HG03469 (cell line): Measurements from ENCODE around the gene ERAP2.
"Not testable (repeated sequence)": the region's sequence is repeated elsewhere in the genome, so short reads cannot be mapped to it uniquely, and the experiment has no call there.

Experiments
- ATAC-seq: cut with Tn5 transposase; IDR thresholded peaks from one replicate; pipeline ENCODE4 v1.9.1; 2021; ENCODE audit warnings: mild to moderate bottlenecking, moderate library complexity, moderate number of reproducible peaks; ENCODE audit not compliant: unreplicated experiment

The ERAP2 gene

DNA sequence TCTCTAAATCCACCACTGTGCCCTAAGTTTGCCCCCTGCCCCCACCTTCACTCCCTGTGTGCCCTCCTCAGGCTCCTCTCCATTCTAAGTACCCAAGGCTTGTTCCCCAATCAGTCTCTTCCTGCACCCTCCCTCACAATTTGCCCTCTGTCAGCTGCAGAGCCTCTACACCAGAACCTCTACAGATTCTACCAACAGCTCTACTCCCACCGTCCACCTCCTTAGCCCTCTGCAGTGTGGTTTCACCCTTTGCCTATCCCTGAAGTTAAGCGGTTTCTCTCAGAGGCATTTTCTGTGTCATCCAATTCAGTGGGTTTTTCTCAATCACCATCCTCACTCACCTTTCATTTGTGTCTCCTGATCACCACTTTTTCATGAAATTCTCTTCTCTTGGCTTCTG lies 13.2 kb upstream of the ERAP2 start:
- ATAC-seq = no peak

DNA sequence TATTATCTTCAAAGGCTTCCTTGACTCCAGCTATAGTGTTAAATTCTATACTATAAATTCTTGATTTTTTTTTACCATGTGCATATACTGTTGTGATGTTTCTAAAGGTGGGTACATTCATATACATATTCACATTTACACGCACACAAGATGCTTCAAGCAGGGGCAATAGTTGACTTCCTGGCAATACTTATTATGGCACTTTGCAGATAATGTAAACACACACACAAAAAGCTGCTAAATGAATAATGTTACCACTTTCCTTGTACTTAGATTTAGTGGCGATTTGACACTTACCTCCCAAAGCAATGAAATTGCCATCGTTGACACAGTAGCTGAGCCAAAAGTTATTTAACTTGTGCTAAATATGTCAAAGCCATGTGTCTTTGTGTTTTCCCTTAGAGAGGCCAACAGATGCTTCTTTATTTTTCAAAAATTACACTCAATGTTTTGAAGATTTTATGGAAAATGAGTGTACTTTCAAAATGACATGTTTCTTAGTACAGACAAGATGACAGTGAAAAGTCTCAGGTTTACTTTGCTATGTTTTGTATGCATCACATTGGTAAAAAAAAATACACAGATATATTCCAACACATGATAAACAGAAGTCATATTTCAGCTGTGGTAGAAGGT lies 12.2 kb upstream of the ERAP2 start:
- ATAC-seq = no peak

DNA sequence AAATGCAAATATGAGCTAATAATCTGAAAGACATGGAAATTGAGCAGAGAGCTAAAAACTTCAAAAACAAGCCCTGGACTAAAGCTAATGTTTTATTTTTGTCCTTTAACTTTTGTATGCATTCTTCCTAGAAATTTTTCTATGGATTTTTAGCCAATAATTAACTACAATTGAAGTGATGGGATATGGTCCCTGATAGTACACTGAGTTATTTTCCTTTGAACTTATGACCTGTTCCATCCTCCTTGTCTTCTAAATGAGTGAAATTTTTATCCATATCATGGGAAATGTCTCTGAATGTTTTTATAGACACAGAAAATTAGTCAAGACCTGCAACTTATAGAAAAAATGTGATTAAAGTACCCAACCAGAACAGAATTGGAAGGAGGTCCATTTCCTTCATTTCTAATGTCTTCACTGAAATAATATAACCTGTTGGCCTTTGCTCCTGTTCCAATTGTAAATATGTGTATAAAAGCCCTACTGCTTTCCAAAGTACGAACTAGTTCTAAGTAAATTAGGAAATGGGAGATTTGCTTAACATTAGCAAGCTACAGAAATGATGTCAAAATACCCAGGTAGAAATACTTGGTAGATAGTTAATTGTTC lies 11.3 kb upstream of the ERAP2 start:
- no peak for ATAC-seq

DNA sequence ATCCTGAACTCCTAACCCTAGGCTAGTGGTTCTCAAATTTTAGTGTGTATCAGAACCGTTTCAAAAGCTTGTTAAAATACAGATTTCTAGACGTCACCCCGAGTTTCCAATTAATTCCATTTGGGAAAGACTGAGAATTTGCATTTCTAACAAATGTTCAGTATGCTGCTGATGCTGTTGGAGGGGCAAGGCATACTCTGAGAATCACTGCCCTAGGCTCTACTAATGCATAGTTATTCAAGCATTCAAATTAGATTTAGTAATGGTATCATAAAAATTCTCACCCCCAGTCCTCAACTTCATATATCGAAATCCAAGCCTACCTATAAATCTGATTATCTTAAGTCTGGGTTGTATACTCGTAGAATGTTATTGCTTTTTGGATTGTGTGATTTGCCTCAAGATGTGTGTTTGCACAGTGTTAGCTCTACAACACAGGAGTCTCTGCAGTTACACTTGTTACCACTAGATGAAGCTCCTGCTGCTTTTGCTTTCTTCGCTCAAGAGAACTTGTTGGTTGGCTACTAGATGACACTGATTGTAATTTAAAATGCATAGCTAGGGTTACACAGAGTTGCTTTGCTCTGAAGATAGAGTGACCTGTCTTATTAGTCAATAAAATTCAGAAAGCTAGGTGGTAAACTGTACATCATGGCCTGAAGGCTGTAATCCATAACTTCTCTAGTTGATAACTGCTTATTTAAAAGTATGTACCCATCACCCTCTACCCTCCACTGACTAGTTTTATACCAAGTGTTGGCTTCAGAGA lies 7.5 kb upstream of the ERAP2 start:
- peak; percentile 77 for ATAC-seq

DNA sequence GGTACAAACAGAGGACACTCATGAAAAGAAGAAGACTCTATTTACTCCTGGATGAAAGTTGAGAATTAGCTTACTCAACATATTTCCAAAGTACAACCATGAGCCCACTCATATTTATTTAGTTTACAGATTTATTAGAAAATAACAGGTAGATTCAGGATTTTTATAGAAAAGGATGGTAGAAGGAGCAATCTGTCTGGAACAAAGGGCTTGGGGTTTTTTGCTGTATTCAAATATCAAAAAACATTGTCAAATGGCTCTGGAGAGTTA lies 7.0 kb upstream of the ERAP2 start:
- no peak for ATAC-seq

DNA sequence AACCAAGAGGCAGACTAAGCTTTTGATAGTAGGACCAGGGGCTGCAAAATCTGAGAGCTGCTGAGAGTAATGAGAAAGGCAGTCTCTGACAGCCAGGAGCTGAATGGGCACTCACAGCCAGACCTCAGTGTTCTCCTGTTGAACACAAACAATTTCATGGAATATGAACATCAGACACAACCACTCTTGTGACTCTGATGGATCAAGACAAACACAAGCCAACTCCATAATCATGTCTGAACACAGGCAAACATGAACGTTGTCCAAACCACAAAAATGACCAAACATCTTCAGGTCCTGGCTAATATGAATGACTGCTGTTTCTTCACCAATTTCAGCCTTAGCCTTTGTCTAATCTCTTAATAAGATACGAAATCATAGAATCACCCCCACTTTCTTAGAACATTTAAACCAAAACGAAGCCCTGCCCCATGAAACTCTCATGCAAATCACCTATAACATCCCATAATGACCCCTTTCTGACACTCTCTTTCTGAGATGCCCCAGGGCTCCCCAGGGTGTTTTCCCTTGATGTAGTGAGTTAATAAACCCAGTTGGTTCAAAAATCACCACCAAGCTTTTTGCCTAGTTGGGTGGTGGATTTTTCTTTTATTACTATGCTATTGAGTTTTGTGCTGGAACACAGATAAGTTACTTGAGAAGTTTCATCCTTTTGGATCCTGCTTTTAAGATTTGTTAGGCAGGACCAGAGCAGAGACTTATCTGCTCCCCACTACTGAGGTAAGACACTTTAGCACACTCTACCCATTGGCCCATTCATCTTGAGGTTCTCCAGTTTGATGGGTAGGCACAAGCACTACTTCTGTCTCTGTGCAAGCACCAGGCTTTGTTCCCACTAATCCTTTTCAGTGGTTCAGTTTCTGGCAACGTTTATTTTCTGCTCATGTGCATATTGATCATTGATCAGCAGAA lies 5.9 kb upstream of the ERAP2 start:
- peak; percentile 67 for ATAC-seq

DNA sequence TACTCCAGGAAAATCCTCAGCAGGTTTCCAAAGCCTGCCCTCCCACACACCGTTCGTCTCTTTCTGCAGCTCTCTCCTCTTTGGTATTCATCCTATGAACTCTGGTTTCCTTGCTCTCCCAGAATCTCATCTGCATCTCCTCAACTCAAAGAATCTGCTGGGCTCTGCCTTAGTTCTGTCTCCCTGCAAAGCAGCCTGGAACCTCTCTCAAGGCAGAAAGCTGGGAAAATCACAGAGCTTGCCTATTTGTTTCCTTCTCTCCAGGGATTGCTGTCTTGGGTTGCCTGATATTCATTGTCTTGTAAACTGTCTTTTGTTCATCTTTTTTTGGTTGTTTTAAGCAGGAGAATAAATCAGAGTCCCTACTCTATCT lies 5.3 kb upstream of the ERAP2 start:
- ATAC-seq = no peak

DNA sequence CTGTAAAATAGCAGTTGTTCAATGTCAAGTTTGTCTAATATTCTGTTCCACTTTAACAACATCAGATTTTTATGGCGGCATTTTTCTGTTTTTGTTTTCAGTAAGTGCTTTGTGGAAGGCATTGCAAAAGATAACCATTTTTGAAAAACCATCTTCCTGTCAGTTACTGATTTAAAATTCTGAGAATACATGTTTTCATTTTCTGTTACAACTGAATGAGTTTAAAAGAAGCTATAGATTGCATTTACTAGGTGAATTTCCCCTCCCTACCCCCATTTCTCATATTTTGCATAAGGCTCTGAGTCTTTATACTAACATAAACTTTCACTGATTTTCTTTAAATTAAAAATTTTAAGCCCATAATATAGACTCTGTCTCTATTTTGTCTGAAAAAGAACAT lies 4.6 kb upstream of the ERAP2 start:
- no peak for ATAC-seq

DNA sequence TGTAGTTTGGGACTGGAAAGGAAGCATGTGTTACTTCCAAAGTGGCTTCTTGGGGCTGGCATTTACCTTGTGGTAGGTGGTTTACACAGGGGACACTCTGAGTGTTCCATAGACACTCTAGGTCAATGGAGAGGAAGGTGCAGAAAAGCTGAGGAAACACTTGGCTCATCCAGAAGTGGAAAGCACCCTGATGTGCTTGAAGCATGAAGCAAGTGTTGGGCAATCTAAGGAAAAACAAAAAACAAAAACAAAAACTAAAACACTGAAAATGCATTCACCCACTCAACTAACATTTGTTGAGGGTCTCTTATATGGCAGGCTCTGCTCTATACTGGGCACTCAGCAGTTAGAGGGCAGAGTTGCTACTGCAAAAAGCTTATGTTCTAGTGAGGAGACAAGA lies 2.9 kb upstream of the ERAP2 start:
- no peak for ATAC-seq

DNA sequence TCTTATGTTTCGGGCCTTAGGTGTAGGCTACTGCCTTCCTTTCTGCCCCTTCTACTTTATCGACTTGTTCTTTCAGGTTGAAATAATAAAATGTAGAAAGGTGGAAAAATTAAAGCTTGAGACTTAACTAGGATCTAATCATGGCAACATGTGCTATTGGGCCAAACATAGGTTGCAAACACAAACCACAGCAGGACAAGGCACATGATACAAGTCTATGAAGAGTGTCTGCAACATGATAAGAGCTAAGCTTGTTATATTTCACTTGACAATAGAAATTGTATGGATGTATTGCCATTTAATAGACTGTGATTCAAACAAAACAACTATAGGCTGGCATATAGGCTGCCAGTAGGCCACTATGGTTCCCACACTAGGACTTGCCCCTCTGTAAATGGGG lies 1.7 kb upstream of the ERAP2 start:
- no peak for ATAC-seq

DNA sequence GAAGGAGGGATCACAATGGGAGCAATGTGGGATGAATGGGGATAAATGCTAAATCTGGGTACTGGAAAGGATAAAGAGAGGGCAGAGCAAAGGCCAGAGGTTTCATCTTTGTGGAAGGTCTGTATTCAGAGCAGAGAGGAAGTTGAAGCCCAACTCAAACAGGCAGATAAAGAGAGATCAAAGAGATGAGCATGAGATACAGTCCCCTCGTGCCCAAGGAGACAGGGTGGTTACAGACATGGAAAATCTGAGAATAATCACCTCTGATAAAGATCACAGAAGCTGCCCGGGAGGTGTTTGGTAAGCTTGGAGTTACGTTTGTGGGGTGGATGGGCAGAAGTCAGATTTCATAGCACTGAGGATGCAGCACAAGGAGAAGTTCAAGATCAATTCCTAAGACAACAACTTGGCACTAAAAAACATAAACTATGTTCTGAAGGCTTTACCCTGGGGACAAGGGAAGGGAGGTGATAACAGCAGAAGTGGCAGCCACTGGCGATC lies 459 bp upstream of the ERAP2 start:
- no peak for ATAC-seq

DNA sequence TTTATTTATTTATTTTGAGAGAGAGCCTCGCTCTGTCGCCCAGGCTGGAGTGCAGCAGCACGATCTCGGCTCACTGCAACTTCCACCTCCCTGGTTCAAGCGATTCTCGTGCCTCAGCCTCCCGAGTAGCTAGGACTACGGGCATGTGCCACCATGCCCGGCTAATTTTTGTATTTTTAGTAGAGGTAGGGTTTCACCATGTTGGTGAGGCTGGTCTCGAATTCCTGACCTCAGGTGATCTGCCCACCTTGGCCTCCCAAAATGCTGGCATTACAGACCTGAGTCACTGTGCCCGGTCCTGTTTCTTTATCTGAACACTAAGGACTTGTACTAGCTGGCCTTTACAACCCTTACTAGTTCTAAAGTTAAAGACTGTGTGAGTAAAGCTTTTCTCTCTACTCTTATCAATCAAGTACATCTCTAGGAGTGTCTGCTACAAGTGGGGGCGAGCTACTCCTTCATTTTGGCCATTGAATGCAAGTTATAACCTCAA lies 723 bp downstream of the ERAP2 start:
- not testable (repeated sequence) for ATAC-seq

DNA sequence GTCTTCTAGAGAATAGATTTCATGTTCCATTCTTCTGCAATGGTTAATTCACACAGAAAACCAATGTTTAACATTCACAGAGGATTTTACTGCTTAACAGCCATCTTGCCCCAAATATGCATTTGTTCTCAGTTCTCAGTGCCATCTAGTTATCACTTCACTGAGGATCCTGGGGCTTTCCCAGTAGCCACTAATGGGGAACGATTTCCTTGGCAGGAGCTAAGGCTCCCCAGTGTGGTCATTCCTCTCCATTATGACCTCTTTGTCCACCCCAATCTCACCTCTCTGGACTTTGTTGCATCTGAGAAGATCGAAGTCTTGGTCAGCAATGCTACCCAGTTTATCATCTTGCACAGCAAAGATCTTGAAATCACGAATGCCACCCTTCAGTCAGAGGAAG lies 3.4 kb downstream of the ERAP2 start:
- ATAC-seq = no peak

DNA sequence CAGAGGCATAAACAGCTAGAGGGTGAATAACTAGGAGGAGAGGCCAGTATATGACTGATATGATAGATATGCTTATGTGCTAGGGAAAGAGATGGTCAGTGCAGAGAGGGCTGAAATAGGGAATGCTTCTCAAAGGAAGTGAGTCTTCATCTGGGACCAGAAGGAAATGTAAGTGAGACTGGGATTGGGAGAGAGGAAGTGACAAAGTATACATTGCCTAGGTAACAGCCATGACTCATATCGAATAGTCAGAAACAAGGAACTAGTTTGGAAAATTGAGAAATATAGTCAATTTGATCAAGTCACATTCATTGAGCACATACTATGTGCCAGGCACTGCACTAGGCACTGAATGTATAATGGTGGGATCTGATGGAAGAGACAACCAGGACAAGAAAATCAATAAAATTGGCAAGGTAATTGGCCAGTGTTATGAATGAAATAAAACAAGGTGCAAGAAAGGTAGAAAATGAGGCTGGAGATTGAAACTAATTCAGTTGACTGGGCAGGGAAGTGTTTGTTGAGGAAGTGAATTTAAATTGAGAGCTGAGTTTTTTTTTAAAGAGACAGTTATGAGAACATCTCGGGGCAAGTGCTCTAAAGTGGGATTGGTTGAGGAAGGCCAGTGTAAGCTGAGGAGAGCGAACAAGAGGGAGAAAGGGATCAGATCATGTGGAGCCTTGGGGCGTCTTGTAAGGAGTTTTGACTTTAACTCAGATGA lies 4.3 kb downstream of the ERAP2 start:
- ATAC-seq = no peak

DNA sequence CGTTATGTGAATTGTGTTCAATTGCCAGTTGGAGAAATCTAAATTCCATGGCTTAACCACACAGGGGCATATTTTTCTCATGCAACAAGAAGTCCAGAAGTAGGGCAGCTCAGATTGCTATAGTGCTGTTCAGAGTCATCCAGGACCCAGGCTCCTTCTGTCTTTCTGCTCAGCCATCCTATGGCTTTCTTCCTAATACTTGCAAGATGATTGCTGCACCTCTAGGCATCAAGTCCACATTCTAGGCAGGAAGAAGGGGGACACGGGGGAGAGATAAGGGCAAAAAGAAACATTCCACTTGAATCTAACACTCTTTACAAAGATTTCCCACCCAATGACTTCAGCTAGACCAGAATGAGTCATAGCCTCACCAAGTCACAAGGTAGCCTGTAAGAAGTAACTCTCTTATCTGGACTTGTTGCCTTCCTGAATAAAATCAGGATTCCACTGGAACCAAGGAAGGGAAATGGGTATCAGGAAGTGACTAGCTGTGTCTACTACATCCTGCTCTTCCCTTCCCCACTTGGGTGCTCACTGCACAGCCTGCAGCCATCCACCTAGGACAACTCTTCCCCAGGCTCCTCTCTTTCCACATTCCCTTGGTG lies 5.3 kb downstream of the ERAP2 start:
- no peak for ATAC-seq

DNA sequence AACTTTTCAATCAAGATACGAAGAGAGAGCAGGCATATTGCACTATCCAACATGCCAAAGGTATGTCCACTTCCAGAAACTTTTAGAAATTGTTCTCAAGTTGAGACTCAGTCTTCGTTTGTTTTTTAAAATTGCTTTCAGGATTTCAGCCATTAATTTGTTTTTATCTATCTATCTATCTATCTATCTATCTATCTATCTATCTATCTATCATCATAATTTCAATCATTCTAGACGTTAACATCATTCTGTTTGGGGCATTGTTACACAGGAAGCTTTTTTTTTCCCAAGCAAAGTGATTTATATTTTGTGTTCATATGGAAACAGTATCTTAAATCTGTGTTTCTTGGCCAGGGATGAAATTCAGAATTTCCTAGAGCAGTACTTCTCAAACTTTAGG lies 7.6 kb downstream of the ERAP2 start:
- ATAC-seq = no peak

DNA sequence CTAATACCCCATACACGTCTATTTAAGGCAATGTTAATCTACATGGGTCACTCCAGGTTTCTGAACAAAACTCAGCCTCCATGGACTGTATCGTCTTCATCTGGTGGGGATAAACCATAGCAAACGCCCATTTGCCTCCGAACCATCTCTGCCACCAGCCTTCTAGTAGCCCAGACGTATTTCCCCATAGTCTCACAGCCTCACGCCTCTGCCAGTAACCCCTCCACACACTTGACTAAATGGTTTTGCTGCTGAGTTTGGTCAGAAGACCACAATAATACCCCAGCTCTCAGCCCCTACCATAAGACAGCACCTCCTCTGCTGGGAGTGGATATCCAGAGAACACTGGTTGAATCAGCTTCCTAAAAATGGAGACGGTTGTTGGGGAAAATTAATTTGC lies 8.7 kb downstream of the ERAP2 start:
- ATAC-seq = no peak

DNA sequence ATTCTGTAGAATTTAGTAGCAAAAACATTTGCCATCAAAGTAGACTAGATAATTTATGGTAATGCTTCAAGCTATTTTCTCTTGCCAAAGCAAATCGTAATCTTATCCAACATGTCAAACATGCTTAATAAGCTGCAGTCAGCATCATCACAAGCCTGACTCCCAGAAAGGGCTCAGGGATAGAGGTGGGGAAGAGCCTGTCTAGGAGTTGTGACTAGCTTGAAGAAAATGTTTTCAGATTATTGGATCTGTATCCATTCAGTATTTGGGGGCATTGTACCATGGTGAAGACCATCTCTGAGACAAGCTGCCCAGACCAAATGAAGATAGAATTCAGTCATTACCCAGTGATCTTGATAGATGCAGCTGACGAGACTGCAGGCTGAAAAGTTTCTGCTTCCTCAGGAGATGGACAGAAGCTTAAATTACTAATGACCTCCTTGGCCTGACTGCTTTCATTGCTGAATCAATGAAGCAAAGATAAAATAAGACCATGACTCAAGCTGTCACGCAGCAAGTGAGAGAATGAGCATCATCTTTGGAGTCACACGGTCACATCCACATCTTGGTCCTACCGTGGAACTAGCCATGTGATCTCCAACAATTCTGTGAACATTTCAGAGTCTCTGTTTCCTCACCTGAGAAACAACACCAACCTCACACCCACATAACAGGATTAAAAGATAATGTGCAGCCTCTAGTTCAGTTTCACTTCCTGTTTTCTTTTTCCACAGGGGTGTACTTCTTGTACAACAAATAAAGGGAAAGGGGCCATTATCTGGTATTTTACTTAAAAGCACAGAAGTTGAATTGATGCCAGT lies 9.4 kb downstream of the ERAP2 start:
- ATAC-seq = peak; percentile 86

DNA sequence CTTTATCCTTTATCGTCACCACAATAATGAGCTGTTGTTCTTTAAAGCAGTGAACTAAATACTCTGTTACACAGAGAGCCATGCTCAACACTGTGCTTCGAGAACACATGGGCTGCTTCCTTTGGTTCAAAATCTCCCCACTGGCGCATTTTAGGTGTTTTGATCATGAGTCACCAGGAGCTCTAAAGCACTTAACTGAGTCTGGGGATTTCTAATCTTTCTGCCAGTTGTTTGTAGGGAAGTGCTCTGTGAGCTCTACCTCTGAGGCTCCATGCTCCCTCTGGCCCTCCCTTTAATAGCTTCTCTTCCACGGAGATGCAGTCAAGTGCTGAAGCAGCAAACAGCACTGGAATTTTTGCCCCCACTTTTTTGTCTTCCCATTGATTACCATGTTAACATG lies 17.0 kb downstream of the ERAP2 start:
- ATAC-seq = no peak
